HG03280 (cell line): ENCODE measurements around the gene RELL1.
"Not testable (repeated sequence)": the region's sequence is repeated elsewhere in the genome, so short reads cannot be mapped to it uniquely, and the experiment has no call there.

ENCODE experiments used
- ATAC-seq: cut with Tn5 transposase; IDR thresholded peaks from one replicate; pipeline ENCODE4 v1.9.1; 2021; ENCODE audit warnings: mild to moderate bottlenecking, moderate library complexity; ENCODE audit not compliant: unreplicated experiment

RELL1 gene

DNA sequence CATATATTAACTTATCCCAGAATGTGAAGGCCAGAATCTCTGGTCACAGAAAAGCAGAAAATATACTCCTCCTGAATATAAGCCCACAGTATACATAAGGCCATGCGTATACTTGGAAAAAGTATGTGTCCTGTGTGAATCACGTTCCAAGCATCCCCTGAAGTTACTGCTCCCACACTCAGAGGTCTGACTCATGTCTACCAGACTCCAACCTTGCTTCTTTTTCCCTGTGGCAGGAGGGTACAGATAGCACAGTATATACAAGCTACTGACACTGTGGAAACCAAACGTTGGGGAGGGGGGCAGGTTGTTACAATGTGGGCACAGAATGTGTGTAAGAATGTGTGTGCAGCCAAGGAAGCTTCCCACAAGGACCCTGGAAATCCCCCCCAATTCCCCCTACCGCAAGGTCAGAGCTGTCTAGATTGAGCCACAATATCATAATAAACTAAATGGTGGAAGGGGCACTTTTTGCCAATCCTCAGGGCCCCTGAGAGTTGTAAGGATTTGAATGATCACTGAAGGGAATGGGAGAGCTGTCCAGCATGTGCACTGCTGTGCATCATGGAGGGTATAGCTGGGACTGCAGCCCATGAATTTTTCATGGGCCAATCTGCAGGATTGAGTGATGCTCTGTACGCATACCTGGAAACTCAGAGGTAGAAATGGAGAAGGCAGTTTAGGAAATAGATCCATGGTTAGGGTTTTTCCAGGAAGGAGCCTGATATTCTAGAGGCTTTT lies 7.4 kb upstream of the RELL1 start:
- no peak for ATAC-seq

GRCh38 chr4:37693030-37693429 lies 6.9 kb upstream of the RELL1 start:
- no peak for ATAC-seq

DNA sequence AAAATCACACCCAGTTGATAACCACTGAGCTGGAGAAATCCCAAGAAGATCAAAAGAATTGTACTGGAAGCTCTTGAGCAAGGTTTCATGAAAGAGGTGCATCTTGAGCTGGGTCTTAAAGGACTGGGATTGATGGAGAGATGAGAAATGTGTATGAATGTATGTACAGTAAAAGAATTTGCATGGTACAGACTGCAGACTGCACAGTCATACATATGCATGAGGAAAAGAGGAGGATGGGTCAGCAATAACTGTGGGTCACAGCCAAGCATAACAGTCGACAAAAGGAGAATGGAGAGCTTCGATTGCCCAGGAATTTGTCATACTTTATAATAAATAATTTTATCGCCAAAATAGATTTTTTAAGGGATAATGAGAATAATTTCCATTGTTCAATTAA lies 4.8 kb upstream of the RELL1 start:
- ATAC-seq, result no peak

- ATAC-seq, result no peak
Measured at GRCh38 chr4:37689353-37690095, 3.3 kb upstream of the RELL1 start.

GRCh38 chr4:37687681-37688080 lies 1.5 kb upstream of the RELL1 start:
- ATAC-seq, result no peak

GRCh38 chr4:37687194-37687562 lies 1.0 kb upstream of the RELL1 start:
- ATAC-seq, result no peak

- peak; percentile 18 for ATAC-seq
Measured at GRCh38 chr4:37685823-37686372, 278 bp downstream of the RELL1 start.

GRCh38 chr4:37685161-37685822 lies 884 bp downstream of the RELL1 start:
- ATAC-seq, result no peak

DNA sequence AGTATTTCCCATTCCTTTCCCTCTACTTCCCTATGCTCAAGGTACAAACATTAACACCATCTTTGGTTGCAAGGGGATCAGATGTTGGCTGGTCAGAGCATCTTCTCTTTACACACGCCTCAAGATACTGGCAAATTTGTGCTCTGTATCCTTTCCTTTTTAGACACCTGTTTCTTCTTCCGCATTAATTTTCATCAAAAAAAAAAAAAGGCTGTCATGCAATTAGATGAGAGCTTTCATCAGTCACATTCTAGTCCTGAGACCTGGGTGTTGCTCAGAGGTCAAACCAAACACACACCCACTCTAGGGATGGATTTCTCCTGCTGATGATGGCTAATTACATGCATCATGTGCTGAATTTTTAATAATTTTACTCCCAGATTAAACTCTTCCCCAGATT lies 2.0 kb downstream of the RELL1 start:
- ATAC-seq, result no peak

GRCh38 chr4:37682701-37683401 lies 3.3 kb downstream of the RELL1 start:
- ATAC-seq, result no peak

GRCh38 chr4:37680089-37680488 lies 6.1 kb downstream of the RELL1 start:
- no peak for ATAC-seq

- ATAC-seq, result no peak
Measured at GRCh38 chr4:37679301-37679700, 6.9 kb downstream of the RELL1 start.

DNA sequence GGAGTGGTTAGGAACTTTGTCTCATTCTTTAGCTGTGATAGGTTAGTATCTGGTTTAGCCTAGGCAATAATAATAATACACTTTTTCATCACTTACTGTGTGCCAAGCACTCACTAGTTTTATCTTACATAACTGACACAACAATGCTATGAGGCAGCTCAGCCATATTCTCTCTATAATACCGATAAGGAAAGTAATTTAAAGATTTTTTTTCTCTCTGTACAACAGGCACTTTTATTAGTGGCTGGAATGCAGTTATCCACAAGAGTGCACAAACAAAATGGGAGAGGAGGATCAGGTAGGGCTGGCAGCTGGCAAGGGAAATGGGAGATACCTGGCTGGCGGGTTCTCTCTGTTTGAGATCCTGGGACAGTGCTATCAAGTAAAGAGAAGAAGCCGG lies 7.6 kb downstream of the RELL1 start:
- no peak for ATAC-seq

GRCh38 chr4:37675587-37676290 lies 10.4 kb downstream of the RELL1 start:
- peak; percentile 91 for ATAC-seq

- no peak for ATAC-seq
Measured at GRCh38 chr4:37674439-37674838, 11.7 kb downstream of the RELL1 start.

GRCh38 chr4:37673538-37674192 lies 12.5 kb downstream of the RELL1 start:
- ATAC-seq, result no peak

DNA sequence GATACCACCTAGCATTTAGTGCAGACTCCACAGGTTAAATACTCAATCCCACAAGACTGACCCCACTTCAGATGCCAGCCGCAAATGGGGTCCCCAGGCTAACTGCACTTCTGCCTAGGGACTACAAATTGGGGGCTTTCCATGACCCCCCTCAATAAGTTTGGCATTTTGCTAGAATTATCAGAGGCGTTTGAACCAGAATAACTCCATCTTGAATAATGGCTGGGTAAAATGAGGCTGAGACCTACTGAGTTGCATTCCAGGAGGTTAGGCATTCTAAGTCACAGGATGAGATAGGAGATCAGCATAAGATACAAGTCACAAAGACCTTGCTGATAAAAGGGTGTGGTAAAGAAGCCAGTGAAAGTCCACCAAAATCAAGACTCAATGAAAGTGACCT lies 15.1 kb downstream of the RELL1 start:
- no peak for ATAC-seq

GRCh38 chr4:37670249-37670648 lies 15.9 kb downstream of the RELL1 start:
- ATAC-seq, result no peak

GRCh38 chr4:37669124-37669523 lies 17.1 kb downstream of the RELL1 start:
- not testable (repeated sequence) for ATAC-seq
